Measurements from ENCODE around the gene SCO2. TPM values are rescaled to one million over a fixed set of nuclear protein-coding genes. Genes with fewer than 3 reads are reported as not detected.

Gene SCO2
- total and polyA plus RNA-seq, 10 of the 15 experiments (the other 5 are each of a cell fraction or from before 2014, with no cell fraction given): 0.18 to 16.0 (median 2.4) TPM; not detected in 1

- TF ChIP-seq E2F8 (IDR thresholded peaks at IDR 0.05; ENCODE audit: low read depth, partially characterized antibody): peak; percentile 52
- TF ChIP-seq RAD51 (IDR thresholded peaks at IDR 0.05): no peak
- peak; percentile 12 for TF ChIP-seq PBX3 (IDR thresholded peaks at IDR 0.05; ENCODE audit: insufficient replicate concordance, low read depth, low read length)
- no peak for TF ChIP-seq EZH2 (IDR thresholded peaks at IDR 0.05; ENCODE audit: borderline replicate concordance, control insufficient read depth, low read depth, low read length)
- no peak for TF ChIP-seq MYC (IDR thresholded peaks at IDR 0.05; ENCODE audit: insufficient read depth, insufficient read length, insufficient replicate concordance, low read length, severe bottlenecking)
- TF ChIP-seq ETV6 (conservative IDR thresholded peaks at IDR 0.05 in 1 of 2, IDR thresholded peaks at IDR 0.05 in 1 of 2; ENCODE audit: borderline replicate concordance in 1 of 2, low read depth in 1 of 2): no peak
- 0 out of 2 replicates have a peak, but pooled peaks have one; percentile 33 for TF ChIP-seq CHD4 (IDR thresholded peaks at IDR 0.05)
- no peak for TF ChIP-seq FOXK2 (IDR thresholded peaks at IDR 0.05)
- no peak for TF ChIP-seq ZNF24 (IDR thresholded peaks at IDR 0.05)
- TF ChIP-seq MEF2A (IDR thresholded peaks at IDR 0.05; ENCODE audit: insufficient read depth, low read depth, low read length): 0 out of 2 replicates have a peak, but pooled peaks have one; percentile 11
- 0 out of 2 replicates have a peak, but pooled peaks have one; percentile 17 for TF ChIP-seq ZBTB11 (CRISPR knock-in tag; IDR thresholded peaks at IDR 0.05)
- TF ChIP-seq NFYA (IDR thresholded peaks at IDR 0.05; ENCODE audit: borderline replicate concordance, low read depth, low read length): no peak
- no peak for TF ChIP-seq TCF7 (IDR thresholded peaks at IDR 0.05; ENCODE audit: borderline replicate concordance)
- TF ChIP-seq MLLT1 (IDR thresholded peaks at IDR 0.05): peak; percentile 93
- no peak; a peak in 1 of 3 replicates for TF ChIP-seq EGR1 (IDR thresholded peaks at IDR 0.05; ENCODE audit: borderline replicate concordance in 1 of 2, low read depth in 2 of 2, low read length in 2 of 2)
- TF ChIP-seq MTA2 (IDR thresholded peaks at IDR 0.05; ENCODE audit: low read depth): peak; percentile 61; the same call in 1 of the 2 replicates
- no peak for TF ChIP-seq NRF1 (conservative IDR thresholded peaks at IDR 0.05; ENCODE audit: low read depth, low read length)
- no peak for TF ChIP-seq ZZZ3 (IDR thresholded peaks at IDR 0.05; ENCODE audit: control insufficient read depth, insufficient read length, low read depth)
- TF ChIP-seq DPF2 (IDR thresholded peaks at IDR 0.05): no peak; the same call in 1 of the 2 replicates
- no peak for TF ChIP-seq ZNF622 (IDR thresholded peaks at IDR 0.05)
These were observed 5.6 kb upstream of the SCO2 start (continued) for GRCh38 chr22:50530877-50531545.

Measured in GM12878 (cell line).